ENCODE measurements around the gene PALD1.

Gene PALD1

DNA sequence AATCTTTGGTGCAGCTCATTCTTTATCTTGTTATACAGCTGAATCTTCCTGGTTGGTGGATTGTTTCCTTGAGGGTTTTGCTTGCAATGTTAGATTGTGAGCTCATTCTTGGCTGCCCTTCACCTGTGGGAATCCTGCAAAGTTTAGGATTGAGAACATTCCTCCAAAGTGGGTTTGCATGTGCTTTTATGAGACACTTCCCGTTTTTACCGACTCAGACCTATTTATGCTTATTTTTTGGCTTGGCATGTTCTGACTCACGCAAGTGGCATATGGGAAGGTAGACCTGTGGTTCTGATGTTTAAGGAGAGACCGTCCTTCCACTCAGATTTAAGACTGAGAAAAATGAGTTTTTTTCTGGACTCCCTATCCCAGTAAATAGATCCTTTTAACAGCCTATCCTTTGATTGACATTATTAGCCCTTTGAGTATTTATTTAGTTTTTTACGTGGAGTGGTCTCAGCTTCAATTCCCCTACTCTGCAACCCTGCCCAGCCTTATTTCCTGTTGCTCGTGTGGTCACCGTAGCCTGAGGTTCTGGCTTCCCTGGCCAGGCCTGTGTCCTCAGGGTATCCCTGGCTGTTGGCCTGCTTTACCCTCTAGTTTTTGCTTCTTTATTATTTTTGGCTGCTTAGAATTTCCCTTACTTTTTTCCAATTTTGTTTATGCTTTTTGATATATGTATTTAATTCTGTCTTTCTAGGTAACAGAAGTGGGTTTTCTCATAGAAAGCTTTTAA is 137.4 kb downstream of the PALD1 start:
- DNase-seq = no peak

DNA sequence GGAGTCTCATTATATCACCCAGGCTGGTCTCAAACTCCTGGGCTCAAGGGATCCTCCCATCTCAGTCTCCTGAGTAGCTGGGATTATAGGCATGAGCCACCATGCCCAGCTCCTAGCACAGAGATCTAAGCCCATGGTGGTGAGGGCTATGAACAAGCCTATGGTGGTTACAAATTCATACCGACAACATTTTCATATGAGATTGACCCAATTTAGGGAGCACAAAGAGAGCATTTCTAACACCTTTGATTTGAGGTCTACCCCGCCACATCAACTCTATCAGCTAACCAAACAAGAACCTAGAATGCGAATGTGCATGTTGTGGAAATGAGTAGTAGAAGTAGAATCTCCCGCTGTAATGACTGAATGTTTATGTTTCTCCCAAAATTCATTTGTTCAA is 138.2 kb downstream of the PALD1 start:
- DNase-seq = no peak

Measured in DMS153 (cell line).